HG02870 (cell line): Measurements from ENCODE around the gene PRDM5.

Source experiments
- ATAC-seq: cut with Tn5 transposase; IDR thresholded peaks from one replicate; pipeline ENCODE4 v1.9.1; 2021; ENCODE audit warnings: mild to moderate bottlenecking, moderate library complexity; ENCODE audit not compliant: unreplicated experiment

The PRDM5 gene

DNA sequence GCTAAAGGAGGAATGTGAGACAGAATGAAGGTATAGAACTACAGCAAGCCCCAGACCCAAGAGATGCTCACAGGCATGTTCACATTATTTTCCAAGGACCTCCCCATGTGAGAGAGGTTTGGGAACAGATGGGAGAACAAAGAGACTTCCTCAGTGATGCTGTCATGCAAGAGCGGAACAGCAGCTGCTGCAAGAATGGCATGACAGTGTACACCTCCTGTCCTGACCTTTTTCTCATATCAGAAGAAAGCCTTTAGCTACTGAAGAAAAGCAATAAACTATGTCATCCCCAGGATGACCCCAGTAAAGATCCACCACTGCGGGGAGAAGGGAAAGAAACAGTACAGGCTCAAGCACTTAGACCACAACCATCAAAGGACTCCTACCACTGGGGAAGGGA, 7.2 kb downstream of the PRDM5 start:
- no peak for ATAC-seq

DNA sequence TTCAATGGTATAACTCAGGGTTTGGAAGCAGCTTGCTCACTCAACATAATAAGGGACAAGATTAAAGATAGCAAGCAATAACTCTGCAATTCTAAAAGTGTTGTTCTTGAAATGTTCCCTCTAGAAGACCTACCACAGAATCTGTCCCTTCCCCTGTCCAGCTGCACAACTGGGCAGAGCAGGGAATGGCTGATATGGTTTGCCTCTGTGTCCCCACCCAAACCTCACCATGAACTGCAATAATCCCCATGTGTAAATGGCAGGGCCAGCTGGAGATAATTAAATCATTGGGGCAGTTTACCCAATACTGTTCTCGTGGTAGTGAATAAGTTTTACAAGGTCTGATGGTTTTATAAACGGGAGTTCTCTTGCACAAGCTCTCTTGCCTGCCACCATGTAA, 19.1 kb downstream of the PRDM5 start:
- ATAC-seq, result no peak

DNA sequence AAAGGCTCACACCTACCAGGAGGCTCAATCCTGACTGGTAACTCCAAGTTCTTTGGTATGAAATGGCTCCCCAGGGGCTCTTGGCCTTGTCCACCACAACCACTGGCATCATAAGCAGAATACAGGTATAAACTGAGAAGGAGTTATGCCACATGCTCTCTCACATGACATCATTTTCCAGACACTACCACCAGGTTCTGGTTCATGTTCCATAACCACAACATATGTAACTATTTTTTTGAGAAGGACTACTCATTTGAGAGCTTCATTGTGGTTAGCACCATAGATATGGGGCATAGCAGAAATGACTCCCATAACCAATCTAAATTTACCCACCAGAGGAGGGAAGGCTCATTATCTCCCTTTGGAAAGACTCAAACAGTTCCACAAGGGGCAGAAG, 19.6 kb downstream of the PRDM5 start:
- no peak for ATAC-seq

DNA sequence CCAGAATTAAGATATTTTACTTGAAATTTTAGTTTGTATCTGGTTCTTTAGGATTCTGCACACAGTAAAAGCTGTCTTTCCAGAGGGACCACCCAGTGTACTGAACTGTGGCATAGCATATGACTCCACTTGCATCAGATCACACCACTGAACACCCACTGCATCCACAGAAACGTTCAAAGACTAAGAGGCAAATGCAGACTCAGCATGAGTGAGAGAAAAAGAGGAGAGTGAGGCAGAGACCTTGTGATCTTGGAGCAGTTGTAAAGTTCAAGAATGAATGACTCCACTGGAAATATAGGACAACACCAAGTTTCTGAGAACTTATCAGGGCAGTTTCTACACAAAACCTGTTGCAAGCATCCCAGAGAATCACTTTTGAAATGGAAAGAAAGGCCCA, 20.8 kb downstream of the PRDM5 start:
- no peak for ATAC-seq

DNA sequence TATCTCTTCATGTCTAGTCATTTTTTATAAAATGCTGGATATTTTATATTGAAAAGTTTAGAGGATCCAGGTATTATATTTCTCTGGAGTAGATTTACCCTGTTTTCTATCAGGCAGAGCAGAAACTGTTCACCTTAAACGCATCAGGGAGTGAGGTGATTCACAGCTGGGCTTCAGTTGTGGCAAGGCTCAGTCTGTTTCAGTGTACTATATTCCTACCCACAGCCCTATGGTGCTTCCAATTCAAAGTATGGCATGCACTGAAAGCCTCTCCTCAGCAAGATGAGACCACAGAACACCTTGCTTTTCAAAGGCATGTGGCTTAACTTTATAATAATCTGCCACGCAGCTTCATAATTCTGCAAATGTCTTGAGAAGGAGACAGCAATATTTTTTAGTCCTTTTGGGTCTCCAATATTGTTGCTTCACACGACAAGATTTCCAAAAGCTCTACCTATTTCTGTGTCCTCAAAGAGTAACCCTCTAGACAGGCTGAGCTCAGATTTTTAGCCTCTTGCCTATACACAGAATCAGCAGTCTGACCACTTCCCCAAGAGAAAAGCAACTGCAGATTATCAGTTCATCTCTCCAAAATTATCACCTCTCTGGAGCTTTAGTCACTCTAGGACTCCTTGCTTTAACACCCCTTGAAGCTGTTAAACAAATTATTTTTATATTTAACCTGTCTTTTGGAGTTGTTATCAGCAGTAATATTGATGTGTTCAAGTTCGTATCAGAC, 24.4 kb downstream of the PRDM5 start:
- ATAC-seq, result no peak

DNA sequence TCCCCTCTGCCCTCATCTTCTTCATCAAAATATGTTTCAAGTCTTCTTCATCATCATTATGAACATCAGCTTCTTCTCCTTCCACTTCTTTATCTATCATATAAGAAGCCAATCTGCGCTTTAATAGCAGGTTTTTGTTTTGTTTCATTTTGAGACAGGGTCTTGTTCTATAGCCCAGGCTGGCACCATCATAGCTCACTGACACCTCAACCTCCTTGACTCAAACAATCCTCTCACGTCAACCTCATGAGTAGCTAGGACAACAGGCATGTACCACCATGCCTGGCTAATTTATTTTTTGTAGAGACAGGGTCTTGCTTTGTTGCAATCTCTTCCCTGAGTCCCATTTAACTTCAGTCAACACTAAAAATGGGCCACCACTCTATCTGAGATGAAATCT, 27.0 kb downstream of the PRDM5 start:
- no peak for ATAC-seq

DNA sequence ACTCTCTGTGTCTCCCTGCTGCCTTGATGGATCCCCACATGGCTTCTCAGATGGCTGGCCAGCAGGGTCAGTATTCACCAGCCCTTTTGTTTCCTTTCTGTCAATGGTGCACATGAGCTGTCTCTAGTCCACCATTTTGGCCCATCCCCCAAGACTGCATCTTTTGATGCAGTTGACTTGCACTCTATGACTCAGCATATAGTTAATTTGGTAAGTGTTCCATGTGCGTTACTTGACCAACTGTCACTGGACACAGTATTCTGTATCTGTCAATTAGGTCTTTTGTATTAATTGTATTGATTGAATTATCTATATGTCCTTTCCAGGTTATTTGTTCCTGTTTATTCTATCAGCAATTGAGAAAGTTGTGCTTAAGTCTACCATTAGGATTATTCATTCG, 29.2 kb downstream of the PRDM5 start:
- ATAC-seq, result no peak

DNA sequence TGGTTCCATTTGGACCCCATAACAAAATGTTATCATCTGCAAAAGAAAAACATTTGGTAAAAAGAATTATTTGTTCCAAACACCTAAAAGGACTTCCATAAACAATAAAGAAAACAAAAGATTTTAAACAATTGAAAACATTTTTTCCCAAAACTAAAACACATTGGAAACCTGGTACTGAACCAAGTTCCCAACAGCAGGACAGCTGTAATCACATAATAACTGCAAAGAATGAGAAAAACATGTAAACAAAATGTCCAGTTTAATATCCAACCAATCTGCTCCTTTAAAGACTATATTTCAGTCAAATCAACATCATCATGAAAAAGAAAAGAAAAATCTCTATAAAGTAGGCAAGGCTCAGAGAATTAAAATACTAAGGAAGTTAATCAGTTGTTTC, 36.3 kb downstream of the PRDM5 start:
- no peak for ATAC-seq

DNA sequence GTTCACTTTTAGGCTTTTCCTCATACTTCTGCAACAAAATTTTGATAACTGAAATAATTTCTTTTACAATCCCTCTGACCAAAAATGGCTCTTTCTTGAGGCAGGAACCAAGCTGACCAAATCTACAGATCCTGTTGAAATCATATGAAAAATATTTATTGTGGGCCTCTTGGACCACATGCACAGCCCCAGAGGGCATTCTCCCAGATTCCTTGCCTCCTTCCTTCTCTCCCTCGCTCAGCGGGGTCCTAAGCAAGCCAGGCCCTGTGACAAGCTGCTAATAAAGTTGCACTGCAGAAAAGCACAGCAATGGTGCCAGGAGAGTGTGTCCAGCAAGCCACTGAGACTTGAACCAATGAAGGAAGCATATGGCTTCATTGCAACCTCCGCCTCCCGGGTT, 40.7 kb downstream of the PRDM5 start:
- ATAC-seq, result no peak

DNA sequence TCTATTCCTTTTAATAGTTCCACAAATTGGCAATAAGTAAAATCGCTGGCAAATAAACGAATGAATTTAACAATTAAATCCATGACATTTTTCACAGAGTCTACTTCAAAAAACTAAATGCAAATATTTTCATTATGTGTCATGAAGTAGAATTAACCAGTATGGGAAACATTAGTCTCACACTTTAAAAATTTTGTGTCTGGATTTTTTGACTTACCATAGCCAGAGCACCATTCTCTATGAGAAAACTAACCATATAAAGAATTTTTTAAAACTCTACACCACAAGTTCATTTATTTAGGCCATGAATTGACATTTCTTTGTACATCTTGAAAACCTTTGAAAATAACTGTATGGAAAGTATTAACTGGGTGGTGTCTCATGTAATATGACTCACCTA, 41.2 kb downstream of the PRDM5 start:
- no peak for ATAC-seq

DNA sequence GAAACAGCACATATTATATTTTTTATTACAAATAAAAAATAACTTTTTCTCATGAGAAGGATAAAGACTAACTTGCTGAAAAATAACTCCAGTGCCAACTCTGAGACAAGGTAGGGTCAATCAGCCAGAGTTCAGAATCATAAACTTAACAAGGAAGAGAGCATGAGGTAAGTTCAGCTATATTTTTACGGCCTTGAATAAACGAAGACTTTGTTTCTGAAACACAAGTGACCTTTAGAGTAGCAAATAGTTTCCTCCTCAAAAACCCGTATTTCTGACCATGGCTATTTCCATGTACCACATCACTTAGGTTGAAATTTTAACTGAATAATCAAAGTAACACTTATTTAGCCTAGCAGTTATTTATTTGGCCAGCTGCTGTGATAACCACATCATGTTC, 45.5 kb downstream of the PRDM5 start:
- no peak for ATAC-seq

DNA sequence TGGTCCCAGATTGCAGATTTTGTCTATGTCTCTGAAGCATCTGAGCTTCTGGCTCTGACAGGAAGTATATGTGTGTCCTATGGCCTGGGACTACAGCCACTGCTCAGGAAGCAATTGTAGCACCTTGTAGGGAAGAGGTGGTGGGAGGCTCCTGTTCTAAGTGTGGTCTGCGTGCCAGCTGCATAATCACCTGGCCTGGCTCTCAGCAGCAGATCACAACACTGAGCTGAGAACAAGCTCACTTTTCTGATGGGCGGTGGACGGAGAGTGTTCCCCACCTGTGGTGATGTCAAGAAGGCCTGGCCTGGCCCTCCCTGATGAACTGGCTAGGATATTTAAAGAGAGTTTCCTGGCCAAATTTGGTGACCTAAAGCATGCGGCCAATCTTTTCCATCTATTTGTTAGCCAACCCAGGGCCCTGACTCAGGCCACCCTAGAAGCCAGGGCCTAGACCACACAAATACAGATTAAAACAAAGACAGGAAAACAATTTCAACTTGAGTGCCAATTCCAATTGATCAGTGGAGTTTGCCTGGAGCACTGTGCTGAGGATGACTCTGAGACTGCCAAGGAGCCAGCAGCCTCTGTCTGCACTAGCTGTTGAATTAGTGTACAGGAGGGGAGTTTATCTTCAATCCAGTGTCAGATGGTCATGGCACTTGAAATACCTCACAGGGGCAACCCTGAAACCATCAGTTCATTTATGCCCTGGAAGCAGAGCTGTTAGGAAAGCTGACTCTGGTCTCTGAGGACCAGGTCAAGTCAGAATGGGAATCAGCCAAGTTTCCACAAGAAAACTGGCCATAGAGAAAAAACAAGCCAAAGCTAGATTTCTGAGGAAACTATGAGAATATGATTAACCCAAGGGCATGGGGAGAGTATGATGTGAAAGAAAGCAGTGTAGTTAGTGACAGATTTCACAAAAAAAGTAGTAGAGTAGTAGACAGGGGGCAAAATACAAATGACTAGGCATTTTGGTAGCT, 47.4 kb downstream of the PRDM5 start:
- no peak for ATAC-seq

DNA sequence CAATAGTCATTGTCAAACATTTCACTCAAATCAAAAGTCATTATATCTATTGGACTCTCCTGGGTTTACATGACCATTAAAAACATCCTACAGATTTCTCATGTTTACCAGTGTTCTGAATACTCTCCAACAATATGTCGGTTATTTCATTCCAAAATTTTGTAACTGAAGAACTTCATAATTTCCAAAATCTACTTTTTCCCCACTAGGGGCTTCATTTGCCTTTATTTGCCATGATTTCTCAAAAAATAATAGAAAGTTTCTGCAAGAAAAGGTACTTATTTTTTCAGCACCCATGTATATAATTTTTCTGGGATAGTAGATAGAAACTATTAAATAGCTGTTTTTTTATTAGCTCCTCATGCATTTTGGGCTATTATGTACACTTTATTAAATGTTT, 49.0 kb downstream of the PRDM5 start:
- ATAC-seq, result no peak

DNA sequence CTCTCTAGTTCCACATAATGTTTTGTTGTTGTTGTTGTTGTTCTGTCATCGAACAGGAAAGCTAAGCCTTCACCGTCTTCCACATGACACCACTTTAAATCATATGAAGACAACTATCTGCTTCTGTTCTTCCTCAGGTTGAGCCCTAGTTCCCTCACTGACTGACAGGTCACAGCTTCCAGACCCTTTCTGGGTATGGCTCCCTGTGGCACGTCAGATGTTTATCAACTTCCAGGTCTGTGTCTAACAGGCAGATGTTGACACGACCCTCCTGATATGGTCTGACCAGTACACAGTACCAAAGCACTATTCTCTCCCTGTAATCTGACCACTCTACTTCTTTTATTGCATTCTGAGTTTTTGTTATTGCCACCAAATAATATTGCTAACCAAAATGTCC, 51.4 kb downstream of the PRDM5 start:
- no peak for ATAC-seq

DNA sequence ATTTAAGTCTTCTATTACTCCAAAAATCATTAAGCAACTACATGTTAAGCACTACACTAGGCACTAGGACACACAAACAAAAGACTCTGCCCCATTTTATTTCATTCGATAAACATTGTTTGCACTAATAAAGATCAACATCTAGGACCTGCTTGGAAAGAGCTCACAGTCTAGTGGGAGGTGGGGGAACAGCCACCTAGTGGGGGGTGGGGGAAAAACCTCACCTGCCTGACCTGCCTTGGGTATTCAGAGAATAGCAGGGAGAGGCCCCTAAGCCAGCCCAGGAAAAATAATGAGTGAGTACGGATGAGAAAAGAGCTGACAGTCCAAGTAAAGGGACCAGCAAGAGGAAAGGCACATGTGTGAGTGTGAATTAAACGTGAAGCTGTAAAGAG, 52.2 kb downstream of the PRDM5 start:
- no peak for ATAC-seq

DNA sequence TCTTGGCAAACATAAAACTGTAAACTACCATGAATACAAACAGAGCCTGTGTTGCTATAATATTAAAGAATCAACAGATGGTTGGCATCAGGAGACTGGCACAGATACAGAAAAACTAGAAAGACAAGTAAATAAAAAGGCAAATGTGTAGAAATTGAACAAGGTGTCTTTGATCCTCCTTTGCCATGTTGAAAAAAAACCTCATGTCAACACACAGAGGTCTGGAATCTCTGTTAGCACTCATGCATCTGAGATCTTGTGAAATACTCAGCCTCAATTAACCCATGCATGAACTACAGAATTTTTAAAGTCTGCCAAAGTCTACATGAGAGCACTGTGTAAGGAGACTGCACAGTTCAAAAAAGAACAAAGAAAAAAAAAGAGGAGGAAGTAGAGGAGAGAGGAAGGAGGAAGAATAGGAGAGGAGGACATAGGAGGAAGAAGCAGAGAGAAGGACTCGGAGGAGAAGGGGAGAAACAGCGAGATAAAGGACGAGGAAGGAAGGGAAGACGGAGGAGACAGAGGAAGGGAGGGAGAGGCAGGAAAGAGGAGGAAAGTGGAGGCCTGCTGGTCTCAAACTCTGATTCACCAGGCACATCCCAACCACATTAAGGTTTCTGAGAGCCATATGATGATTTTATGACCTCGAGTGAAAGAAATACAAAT, 52.8 kb downstream of the PRDM5 start:
- no peak for ATAC-seq

DNA sequence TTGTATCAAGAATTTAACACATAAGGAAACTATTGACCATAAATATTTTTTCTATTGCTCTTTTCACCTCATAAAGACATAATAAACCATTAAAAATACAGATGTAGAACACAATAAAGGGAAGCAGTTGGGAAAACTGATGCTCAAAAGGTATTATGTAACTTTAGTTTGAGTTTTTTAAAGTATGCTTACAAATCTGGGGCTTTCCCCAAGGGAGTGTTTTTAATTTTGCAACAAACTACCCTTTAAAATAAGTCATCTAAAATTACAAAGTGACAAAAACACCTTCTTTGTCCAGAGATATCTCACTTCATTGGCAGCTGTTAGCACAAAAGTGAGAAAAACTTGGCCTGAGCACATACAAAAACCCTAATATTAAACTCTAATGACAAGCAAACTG, 55.0 kb downstream of the PRDM5 start:
- ATAC-seq, result no peak

DNA sequence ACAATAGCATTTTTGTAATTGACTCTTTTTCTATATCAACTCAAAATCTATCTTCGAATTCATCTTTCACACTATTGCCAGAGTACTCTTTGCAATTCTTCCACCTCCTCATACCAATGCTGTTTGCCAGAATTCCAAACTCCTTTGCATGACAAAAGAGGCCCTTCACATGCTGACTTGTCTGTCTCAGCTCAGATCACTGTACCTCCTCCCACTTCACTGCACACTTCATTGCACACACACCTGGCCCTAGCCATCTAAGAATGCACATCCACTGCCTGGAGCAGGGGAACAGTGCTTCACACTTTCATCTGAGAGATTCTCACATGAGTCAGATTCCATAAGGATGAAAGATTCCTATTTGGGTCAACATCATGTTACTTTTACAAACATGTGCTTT, 56.5 kb downstream of the PRDM5 start:
- peak; percentile 68 for ATAC-seq

DNA sequence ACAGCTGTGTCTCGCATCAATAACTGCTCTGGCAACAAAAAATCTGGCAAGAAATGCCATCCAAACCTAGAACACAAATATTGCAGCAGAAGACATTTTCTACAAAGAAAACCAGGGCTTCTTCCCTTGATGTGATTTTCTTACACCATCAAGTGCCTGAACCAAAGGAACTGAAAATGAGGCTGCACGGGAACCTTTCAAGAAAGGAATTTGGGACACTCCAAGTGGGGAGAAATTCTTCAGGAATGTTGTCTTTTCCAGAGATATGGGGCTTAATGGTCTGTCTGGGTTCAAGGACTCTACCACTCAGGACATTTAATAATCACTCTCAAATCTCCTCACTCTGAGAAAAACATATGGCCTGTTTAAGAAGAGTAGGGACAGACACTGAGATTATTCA, 57.6 kb downstream of the PRDM5 start:
- ATAC-seq, result no peak

DNA sequence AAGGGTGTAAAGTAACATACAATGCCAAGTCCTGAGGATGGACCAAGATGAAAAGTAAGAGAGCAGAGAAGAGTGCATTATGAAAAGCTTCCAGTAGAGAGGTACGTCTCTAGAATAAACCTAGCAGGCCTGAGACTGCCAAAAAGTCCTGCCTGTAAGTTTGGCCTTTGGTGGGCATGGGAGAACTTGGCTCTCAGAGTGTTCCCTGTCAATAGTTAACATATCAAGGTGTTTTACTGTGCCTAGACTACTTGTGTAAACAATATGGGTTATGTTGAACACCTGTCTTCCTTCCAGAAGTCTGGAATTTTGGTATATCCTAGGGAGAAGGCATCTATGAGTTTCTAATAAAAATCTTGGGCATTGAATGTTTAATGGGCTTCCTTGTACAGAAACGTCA, 60.1 kb downstream of the PRDM5 start:
- no peak for ATAC-seq

DNA sequence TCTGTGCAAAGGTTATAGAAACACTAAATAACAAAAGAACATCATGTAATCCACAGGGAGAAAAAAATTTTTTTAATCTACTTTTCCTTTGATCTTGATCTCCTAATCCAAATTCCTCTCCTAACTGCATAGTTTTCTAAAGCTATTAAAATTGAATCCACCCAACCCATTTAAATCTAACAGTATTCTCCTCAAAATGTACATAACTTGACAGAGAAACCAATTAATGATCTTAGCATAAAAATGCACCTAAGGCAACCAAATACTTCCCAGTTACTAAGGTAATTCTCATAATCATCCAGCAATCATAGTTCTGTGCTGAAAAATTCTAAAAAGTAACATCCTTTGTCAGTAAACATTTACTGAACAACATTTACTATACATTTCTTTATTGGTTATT, 60.7 kb downstream of the PRDM5 start:
- ATAC-seq, result no peak

DNA sequence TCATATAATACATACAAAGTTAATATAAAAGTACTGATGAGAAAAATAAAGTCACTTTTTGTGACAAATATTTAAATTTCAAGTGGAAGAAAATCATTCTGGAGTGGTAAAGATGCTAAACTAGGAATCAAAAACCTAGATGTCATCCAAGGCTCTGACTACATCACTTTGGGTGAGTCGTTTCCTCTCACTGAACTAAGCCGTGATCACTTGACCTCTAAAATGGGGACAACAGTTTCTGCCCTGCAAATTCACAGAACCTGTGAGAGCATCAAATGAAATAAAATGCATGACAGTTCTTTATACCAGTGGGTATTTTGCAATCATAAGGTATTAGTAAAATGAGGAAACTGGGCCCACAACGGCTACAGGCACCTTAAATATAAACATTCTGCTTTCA, 63.8 kb downstream of the PRDM5 start:
- ATAC-seq, result no peak
